ENCODE results near the gene DAPK2. TPM values are rescaled to one million over a fixed set of nuclear protein-coding genes. Genes with fewer than 3 reads are reported as not detected.

Gene DAPK2
- total RNA-seq, 4 donors from 2014 or later, result 15.5 to 112 (median 57.5) TPM

DNA sequence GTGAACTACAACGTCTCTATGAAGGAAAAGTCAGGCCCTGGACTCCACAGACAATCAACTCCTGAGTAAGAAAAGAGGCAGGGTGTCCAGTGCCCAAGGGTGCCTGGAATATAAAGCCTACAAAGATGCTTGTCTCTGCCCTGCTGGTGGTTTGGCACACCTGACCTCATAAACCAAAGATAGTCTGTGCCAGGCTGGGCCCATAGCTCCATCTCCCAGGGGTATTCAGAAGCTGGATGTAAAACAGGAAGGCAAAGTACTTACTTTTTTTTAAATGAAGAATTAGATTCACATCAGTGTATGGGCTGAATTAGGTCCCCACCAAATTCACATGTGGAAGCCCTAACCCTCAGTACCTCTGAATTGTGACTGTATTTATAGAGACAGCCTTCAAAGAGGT, 146.0 kb downstream of the DAPK2 start:
- TF ChIP-seq, protein P1, sequence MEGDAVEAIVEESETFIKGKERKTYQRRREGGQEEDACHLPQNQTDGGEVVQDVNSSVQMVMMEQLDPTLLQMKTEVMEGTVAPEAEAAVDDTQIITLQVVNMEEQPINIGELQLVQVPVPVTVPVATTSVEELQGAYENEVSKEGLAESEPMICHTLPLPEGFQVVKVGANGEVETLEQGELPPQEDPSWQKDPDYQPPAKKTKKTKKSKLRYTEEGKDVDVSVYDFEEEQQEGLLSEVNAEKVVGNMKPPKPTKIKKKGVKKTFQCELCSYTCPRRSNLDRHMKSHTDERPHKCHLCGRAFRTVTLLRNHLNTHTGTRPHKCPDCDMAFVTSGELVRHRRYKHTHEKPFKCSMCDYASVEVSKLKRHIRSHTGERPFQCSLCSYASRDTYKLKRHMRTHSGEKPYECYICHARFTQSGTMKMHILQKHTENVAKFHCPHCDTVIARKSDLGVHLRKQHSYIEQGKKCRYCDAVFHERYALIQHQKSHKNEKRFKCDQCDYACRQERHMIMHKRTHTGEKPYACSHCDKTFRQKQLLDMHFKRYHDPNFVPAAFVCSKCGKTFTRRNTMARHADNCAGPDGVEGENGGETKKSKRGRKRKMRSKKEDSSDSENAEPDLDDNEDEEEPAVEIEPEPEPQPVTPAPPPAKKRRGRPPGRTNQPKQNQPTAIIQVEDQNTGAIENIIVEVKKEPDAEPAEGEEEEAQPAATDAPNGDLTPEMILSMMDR (IDR thresholded peaks at IDR 0.05; ENCODE audit: low read depth), result no peak

DNA sequence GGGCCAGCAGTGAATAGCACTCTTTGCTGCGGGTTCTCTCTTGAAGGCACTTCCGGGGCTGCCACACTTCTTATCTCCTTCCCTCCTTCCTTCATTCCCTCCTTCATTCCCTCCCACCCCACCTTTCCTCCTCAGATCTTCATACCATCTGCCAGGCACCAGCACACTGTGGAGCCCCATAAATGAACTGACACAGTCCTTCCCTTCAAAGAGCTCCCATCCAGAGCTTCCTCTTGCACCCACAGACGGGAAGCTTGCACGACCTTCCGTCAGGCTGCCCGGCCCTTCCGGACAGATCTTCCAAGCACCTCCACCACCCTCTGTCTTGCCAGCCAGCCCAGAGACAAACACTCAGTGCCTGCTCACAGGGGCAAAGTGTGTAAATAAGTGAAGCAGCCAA, 147.1 kb downstream of the DAPK2 start:
- TF ChIP-seq, protein P1 (IDR thresholded peaks at IDR 0.05; ENCODE audit: low read depth), result no peak

DNA sequence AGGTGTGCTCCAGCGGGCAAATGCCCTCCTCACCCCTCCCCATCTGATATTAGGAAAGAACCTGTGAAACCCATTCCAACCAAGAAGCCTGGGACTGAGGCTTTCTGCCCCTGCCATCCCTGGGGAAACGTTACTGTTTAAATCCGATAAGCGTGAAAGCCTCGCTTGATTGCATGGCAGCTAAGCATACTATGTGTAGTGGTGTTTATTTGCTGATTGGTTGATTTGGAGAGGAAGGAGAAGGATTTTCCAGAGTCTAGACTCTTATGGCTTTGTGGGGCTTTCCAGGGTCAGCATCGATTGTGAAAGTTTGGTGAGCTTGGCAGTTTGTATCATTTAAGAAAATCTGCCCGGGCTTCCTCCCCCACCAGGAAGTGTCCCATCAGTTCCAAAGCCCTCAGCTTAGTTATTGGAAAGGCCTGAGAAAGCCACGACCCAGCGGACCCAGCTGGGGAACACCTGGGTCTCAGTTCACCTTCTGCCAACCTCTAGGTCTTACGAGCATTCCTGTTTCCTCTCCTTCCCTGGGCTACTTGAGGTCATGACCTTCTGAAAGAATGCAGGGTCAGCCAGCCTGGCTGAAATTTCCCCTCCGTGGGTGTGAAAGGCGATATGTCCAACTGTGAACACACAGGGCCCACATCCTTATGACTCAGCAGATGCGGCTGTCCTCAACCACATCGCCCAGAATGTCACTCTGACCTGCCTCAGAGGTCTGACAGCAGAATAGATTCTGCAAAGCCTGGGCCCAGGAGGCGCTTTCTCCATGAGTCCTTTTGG, 149.8 kb downstream of the DAPK2 start:
- TF ChIP-seq, protein P1 (IDR thresholded peaks at IDR 0.05; ENCODE audit: low read depth), result no peak

DNA sequence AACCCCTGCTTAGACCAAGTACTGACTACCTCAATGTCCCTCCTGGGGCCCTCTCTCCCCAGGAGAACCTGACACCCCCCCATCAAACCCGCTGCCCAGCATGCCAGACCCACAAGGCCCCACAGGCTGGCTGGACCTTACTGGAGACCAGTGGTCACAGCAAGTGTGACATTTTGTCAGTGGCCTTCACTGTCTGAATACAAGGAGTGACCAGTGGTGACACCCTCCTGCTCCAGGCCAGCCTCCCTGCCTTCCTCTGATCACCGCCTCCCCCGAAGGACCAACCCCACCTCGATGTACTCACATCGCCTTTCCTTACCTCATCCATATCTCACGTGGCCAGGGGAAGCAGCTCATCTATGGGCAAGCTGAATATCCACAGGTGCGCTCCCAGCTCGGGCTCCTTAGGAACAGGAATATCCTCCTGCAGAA, 150.5 kb downstream of the DAPK2 start:
- TF ChIP-seq, protein P1 (IDR thresholded peaks at IDR 0.05; ENCODE audit: low read depth), result no peak

DNA sequence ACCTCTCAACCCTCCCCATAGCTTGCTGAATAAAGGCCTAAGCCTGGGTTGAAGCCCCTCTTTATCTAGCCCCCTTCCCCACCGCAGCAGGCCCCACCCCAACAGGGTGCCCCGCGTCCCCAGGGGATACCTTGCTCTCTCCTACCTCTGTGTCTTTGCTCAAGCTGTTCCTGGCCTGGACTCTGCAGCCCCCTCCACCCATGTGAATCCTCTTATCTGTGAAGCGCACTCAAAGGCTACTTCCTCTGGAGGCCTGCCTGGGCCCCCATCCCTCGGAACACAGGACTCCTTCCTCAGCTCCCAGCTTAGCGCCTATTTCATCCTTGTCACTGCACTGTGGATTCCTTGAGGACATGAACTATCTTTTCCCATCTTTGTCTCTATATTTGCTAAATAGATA, 151.1 kb downstream of the DAPK2 start:
- TF ChIP-seq, protein P1 (IDR thresholded peaks at IDR 0.05; ENCODE audit: low read depth), result no peak

DNA sequence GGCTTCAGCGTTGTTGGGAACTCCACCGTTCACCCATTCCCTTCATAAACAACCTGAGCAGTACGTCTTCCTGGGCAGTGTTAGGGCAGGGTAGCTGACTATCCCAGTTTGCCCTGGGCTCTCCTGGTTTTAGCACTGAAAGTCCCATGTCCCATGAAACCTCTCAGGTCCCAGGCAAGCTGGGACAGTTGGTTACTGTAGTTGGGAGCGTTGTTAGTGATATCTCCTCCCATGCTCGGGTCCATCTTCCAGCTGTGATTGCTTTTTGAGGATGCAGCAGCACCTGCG, 151.7 kb downstream of the DAPK2 start:
- TF ChIP-seq, protein P1 (IDR thresholded peaks at IDR 0.05; ENCODE audit: low read depth), result no peak

DNA sequence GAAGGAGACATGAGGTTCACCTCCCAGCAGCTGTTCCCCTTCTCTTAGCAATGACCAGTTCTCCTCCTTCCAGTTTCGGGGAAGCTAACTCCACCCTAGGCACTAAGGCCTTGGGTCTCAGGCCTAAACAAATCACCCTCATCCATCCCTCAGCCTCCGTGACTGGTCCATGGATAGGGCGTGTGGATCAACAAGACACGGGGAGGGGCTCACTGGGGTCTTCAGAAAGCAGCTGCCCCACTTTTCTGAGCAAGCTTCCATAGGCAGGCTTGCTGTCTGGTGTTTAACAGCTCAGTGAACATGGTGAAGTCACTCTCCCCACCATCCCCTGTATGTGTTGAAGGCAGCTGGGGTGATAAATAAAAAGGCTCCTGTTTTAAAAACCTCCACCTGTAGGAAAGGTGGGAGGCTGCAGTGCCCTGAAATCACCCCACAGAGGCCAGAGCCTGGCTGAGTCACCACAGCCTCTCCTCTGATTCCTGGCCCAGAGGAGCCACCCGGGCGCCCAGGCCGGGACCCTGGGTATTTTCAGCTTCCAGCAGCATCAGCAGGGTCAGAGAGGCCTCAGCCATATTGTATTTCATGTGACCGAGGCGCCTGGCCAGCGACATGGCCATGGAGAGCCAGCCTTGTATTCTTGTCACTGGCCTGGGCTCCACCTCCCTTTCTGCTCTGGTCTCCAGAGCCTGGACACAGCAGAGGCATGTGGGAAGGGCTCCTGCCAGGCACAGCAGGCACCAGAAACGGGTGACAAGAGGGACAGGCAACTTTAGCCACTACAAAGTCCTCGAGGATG, 152.2 kb downstream of the DAPK2 start:
- TF ChIP-seq, protein P1 (IDR thresholded peaks at IDR 0.05; ENCODE audit: low read depth), result no peak
